ENCODE data around the gene ZNF154. TPM values are rescaled to one million over a fixed set of nuclear protein-coding genes. Genes with fewer than 3 reads are reported as not detected.

Gene ZNF154
- total RNA-seq, 1 donor from 2014 or later, result 3.5 TPM

Other genes with a start within 250 kb of the ZNF154 start
- gene ZNF772, start 231.6 kb downstream of the ZNF154 start, total RNA-seq, result 24.0 TPM
- 9.1 TPM for gene ZNF419, start 221.5 kb downstream of the ZNF154 start, total RNA-seq
- gene ZNF773, start 209.3 kb downstream of the ZNF154 start, total RNA-seq, result 6.0 TPM
- gene ZNF549, start 181.8 kb downstream of the ZNF154 start, total RNA-seq, result 4.1 TPM
- gene ZNF550, start 149.3 kb downstream of the ZNF154 start, total RNA-seq, result 8.4 TPM
- gene ZNF416, start 130.3 kb downstream of the ZNF154 start, total RNA-seq, result 4.8 TPM
- gene ZIK1, start 125.1 kb downstream of the ZNF154 start, total RNA-seq, result 4.1 TPM
- 3.9 TPM for gene ZNF530, start 109.3 kb downstream of the ZNF154 start, total RNA-seq
- gene ZNF134, start 95.0 kb downstream of the ZNF154 start, total RNA-seq, result 12.9 TPM
- 11.1 TPM for gene ZNF211, start 76.0 kb downstream of the ZNF154 start, total RNA-seq
- not detected for gene ZSCAN4, start 40.3 kb downstream of the ZNF154 start, total RNA-seq
- 3.1 TPM for gene ZNF551, start 27.2 kb downstream of the ZNF154 start, total RNA-seq
- gene ZNF671, start 18.4 kb upstream of the ZNF154 start, total RNA-seq, result 6.7 TPM
- gene ZNF776, start 37.6 kb upstream of the ZNF154 start, total RNA-seq, result 15.9 TPM
- gene ZNF586, start 60.5 kb upstream of the ZNF154 start, total RNA-seq, result 8.9 TPM
- 5.5 TPM for gene ZNF552, start 105.7 kb upstream of the ZNF154 start, total RNA-seq
- gene ZNF587B, start 121.1 kb upstream of the ZNF154 start, total RNA-seq, result 5.6 TPM
- 17.7 TPM for gene ZNF587, start 140.7 kb upstream of the ZNF154 start, total RNA-seq
- 14.1 TPM for gene ZNF814, start 179.8 kb upstream of the ZNF154 start, total RNA-seq
- 12.0 TPM for gene ZNF417, start 207.4 kb upstream of the ZNF154 start, total RNA-seq
- gene ZNF418, start 226.2 kb upstream of the ZNF154 start, total RNA-seq, result 12.0 TPM
- 11.0 TPM for gene ZNF256, start 238.5 kb upstream of the ZNF154 start, total RNA-seq